GM10266 (cell line): ENCODE data around the gene SERPINA1.
A peak's percentile ranks its signal among the peaks of the same experiment; 100 is the strongest.
"Not testable (repeated sequence)": the region's sequence is repeated elsewhere in the genome, so short reads cannot be mapped to it uniquely, and the experiment has no call there.

Source experiments
- DNase-seq: peaks from one replicate; pipeline ENCODE4 v3.0.0; 2012; ENCODE audit errors: extremely low spot score
- CTCF ChIP-seq: IDR thresholded peaks from 2 replicates; pipeline ENCODE4 v1.5.1; 2012; ENCODE audit warnings: mild to moderate bottlenecking, low read depth; ENCODE audit not compliant: control insufficient read depth, insufficient read depth; ENCODE audit errors: missing control alignments

The SERPINA1 gene

GRCh38 chr14:94373708-94374107 lies 14.7 kb downstream of the SERPINA1 start:
- no peak for TF ChIP-seq CTCF
- DNase-seq: no peak

- no peak for DNase-seq
- peak; percentile 7 for TF ChIP-seq CTCF
These were observed 16.3 kb downstream of the SERPINA1 start for GRCh38 chr14:94372021-94372605.

GRCh38 chr14:94370524-94370910 lies 17.9 kb downstream of the SERPINA1 start:
- DNase-seq: no peak
- no peak for TF ChIP-seq CTCF

GRCh38 chr14:94369766-94370523 lies 18.5 kb downstream of the SERPINA1 start:
- not testable (repeated sequence) for DNase-seq

- no peak for DNase-seq
- no peak for TF ChIP-seq CTCF
These were observed 19.4 kb downstream of the SERPINA1 start for GRCh38 chr14:94368956-94369355.

GRCh38 chr14:94368243-94368590 lies 20.2 kb downstream of the SERPINA1 start:
- no peak for TF ChIP-seq CTCF
- DNase-seq: no peak

- no peak for TF ChIP-seq CTCF
- no peak for DNase-seq
These were observed 20.8 kb downstream of the SERPINA1 start for GRCh38 chr14:94367347-94368242.
